DMS79 (cell line): ENCODE data around the gene PID1.

ENCODE experiments used
- DNase-seq: peaks from one replicate; lab custom pipeline; 2025; lab: John Stamatoyannopoulos, UW

Gene PID1

GRCh38 chr2:229261076-229261475 is 10.0 kb downstream of the PID1 start:
- DNase-seq = no peak

GRCh38 chr2:229257985-229258384 is 13.1 kb downstream of the PID1 start:
- no peak for DNase-seq

DNA sequence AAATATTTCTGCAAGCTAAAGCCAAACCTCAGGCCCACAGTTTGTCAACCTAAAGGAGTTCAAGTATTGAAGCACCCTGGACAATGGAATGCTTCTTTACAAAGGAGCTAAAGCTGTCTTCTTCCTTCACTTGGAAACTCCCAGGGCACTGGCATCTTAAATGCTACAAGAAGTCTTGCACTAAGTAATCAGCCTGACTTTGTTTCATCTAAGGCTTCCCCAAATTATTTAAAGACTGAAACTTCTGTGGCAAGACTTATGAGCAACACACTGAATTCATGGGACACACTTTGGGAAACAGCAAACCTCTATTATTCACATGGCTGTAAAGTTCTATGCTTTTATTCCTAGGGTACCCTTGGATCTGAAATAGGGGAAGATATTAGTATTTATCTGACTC is 14.7 kb downstream of the PID1 start:
- no peak for DNase-seq

DNA sequence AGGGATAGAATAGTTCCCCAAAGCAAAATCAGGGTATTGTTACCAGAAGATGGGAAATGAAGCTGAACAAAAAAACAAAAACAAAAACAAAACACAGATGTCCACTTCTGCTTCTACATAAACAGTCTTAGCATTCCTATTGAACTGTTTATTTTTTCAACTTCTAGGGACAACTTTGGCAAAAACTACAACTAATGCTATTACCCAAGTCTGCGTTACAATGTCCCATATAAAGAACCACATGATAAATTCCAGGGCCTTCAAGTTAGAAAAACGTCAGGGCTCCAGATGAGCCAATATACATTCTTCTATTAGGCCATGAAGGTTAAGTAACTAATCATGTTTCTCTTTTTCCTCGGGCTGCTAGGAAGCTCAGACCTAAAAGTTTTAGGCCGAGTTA is 16.9 kb downstream of the PID1 start:
- DNase-seq = no peak

DNA sequence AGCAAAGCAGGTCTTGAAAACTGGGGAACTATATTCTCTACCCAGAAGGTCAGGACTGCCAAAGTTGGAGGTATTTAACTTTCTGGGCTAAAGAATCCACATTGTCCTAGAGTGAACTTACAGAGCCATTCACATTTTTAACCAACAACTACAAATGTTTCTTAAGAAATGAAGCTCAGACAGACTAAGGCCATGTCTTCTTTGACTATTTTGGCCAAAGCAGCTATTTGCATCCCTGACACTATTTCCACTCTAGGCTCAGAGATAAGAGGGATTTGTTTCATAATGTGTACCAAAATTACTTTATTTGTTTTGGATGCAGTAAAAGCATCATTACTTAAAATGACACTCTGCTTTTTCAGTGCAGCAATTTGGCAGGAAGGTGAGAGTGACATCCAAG is 18.1 kb downstream of the PID1 start:
- no peak for DNase-seq

GRCh38 chr2:229252280-229252679 is 18.8 kb downstream of the PID1 start:
- DNase-seq = no peak

DNA sequence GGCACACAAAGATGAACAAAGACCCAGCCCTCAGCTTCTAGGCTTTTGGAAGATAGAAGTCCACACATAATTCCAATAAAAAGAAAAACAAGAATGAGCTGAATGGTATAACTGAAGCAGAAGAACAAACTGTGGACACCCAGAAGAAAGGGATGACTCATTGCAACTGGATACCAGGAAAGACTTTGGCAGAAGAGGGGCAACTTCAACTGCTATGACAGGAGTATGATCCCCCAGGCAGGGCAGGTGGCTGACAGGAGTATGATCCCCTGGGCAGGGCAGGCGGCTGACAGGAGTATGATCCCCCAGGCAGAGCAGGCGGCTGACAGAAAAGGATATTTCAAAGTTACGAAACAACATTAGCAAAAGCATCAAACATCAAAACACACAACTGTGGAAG is 21.6 kb downstream of the PID1 start:
- no peak for DNase-seq

GRCh38 chr2:229246334-229246733 is 24.8 kb downstream of the PID1 start:
- no peak for DNase-seq

DNA sequence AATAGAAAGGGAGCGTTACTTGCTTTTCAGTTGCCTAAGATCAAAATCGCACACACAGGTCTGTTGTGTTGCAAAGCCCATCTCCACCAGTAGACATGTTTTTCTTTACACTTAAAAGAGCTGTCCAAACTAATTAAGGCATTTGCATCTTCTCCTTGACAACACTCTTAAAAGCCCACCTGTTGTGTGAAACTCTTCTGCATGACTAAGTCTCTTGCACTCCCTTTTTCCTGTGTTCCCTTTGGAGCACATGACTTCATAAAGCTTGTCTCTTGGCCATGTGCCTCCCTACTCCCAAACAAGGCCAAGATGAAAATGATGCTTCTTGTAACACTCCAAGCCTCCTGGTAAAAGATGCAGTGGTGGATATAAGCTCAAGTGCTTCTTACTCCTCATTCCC is 26.1 kb downstream of the PID1 start:
- no peak for DNase-seq

GRCh38 chr2:229243890-229244560 is 27.1 kb downstream of the PID1 start:
- no peak for DNase-seq

DNA sequence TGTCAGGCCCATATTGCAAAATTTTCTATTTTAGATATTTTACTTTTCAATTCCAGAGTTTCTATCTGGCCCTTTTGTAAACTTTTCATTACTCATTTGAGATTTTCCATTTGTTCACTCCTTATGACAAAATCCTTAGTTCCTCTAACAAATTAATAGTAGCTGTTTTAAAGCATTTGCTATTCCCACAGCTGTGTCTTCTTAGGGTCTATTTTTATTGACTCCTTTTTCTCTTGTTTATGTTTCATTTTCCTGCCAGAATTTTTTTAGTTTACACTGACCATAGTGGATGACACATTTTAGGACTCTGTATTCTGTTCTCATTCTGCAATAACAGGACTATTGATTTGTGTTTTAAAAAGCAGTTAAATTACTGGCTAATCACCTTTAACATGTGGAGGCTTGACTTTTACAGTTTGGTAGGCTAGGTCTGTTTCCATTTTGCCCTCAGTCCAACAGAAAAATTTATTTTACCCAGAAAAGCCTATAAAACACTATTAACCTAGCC is 30.0 kb downstream of the PID1 start:
- no peak for DNase-seq

- no peak for DNase-seq
Measured at GRCh38 chr2:229239021-229239420, 32.1 kb downstream of the PID1 start.

DNA sequence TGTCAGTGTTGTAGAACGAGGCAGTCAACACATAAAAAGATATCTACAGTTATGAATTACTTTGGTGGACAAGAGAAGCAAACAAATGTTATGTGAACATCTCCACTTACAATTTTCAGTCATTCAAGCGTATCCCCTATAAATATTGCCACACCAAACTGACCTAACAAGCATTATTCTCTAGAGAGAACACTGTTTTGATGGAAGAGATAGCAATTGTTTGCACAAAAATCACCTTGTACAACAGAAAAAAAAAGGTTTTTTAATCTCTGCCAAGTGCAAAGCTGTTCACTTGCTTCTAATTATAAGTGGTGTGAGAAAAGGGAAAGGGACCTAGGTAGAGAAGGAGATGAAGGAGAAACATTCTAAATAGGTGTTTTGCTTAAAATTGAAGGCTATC is 33.8 kb downstream of the PID1 start:
- no peak for DNase-seq

DNA sequence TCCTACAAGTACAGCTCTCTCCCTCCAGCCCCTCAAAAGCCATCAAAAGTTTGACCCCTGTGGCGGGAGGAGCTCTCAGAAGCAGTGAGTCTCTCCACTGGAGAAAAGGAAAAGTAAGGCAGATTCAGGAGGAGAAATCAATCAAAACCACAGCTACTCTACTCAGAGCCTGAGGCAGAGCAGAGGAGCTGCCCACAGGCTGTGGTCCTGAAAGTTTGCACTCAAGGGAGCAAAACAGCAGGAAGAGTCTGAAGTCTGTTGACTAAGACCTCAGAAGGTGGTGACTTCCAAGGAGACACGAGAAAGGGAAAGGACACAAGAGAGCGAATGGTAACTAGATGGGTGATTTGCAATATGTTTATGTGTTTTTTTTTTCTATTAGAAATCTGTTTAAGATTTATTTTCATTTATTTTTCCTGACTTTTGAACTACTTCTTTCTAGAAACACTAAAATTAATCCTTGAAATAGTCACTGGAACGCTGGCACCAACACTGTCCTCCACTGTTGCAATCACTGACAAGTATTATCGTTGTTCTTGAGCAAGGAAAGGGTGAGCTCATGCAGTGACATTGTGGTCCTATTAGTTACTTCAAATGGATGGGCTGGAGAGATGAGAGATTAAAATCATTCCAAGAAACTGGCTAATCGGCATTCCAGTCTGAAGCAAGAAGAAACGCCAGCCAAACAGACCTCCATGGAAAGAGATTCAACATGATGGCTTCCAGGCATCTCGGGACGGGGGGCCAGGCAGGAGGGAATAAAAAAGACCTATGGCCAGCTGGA is 35.8 kb downstream of the PID1 start:
- DNase-seq = no peak

- DNase-seq = no peak
Measured at GRCh38 chr2:229231885-229232284, 39.2 kb downstream of the PID1 start.

DNA sequence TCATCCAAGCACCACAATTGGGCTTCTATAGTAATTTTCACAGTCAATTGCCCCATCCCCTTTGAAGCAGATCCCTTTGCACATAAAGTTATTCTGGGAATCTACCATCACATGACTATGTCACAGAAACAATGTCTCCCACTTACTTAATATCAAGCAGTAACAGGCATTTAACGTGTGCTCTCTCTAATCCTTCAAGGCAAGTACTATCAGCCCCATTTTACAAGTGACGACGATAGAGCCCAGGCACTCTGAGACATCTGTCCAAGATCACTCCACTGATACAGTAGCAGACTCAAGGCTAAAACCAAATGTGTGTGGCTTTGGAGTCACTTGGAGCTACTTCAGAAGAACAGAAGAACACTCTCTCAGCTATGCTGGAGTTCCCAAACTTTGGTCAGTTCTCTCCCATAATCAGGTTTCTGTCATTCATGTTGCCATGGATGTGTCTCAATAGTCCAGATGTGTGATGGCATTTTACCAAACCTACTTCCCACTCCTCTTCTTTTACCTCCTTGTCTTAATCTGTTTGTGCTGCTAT is 39.7 kb downstream of the PID1 start:
- no peak for DNase-seq

GRCh38 chr2:229230911-229231310 is 40.2 kb downstream of the PID1 start:
- no peak for DNase-seq

DNA sequence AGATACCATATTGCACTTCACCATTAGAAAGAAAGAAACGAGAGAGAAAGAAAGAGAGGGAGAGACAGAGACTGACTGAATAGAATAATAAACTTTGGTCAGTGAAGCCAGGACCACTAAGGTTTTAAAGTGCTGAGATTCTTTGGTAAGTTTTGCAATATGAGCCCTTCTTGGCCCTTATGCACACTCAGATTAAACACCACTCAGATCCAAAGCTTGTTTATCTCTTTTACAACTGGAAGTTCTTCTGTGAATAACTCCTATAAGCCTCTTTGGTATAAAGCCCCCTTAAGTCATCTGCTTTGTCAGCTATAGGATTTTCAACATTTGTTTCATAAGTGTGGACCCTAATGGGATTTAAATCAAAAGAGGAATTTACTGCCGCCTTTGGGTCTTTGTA is 40.8 kb downstream of the PID1 start:
- DNase-seq = no peak

GRCh38 chr2:229226382-229226781 is 44.7 kb downstream of the PID1 start:
- no peak for DNase-seq

DNA sequence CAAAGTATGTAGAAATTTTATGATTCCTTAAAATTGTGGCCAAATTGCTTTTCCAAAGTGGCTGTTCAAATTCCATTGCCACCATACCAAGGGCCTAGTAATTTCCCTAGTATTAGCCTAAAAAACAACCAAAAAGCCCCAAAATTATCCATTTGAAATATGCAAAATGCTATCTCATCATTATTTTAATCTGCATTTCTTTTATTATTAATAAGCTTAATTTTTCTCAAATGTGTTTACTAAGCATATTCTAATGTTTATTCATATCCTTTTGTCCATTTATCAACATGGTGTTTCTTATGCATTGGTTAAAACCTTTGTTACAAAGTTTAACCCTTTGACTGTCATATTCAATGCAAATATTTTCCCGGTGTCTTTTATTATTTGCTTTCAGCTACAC is 48.0 kb downstream of the PID1 start:
- no peak for DNase-seq

GRCh38 chr2:229221641-229222040 is 49.4 kb downstream of the PID1 start:
- no peak for DNase-seq

DNA sequence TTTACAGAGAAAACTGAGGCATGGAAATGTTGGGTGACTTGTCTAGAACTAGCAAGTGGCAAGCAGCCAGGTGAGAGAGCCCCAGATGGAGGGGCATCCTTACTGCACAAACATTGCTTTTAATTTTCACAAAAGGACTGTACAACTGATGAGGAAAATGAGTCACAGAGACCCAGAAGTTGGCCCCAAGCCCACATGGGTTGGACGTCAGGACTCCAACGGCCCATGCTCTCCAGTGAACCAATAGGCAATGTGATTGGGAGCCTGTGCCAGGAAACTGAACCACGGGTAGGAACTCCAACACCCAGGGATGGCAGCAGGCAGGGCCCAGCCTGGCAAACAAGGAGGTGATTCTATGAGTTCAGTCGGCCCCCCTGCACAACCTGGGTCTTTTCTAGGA is 50.8 kb downstream of the PID1 start:
- no peak for DNase-seq

DNA sequence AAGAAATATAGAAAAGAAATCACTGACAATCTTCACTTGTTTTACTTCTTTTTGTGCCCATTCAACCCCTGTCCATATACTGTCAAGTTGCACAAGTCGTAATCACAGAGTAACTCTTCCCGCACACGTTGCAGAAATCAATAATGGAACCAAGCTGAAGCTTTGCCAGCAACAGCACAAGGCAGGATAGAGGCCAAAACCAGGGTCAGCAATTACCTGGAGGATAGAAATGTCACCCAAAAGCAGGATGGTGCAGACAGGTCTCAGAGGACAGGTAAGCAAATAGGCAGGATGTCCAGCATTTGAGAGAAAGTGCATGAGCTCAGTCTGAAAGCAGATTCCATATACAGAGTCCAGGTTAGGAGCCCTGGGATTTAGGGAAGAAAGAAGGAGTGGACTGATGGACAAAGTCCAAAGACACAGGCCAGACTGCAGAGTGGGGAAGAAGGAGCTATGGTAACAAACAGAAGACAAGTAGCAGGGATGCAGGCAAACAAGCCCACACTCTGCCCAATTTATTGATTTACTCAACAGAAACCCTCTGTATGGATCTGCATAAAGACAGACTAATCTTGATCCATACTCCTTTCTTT is 52.7 kb downstream of the PID1 start:
- DNase-seq = no peak
